Liver (tissue), 9 donors: ENCODE results near the gene TSPAN18. TPM values are rescaled to one million over a fixed set of nuclear protein-coding genes. Genes with fewer than 3 reads are reported as not detected.

Experiments
- DNase-seq: peaks from one replicate; pipeline ENCODE4 v3.0.0-alpha.2; 2017; ENCODE audit warnings: low spot score
- H3K27ac ChIP-seq, 2 donors: one replicate each; pipeline ENCODE4 v1.7.0; 2013; ENCODE audit warnings: inconsistent platforms in 2 of 2, low read length in 2 of 2, control low read depth in 1 of 2, low read depth in 1 of 2, mild to moderate bottlenecking in 1 of 2
- H3K27me3 ChIP-seq, 4 donors: one replicate each; pipeline versions ENCODE4 v1.6.1 to v1.7.0; 2013; ENCODE audit warnings: low read length in 3 of 4, inconsistent platforms in 1 of 4, mild to moderate bottlenecking in 1 of 4, moderate library complexity in 1 of 4; ENCODE audit not compliant: control insufficient read depth in 4 of 4, insufficient read depth in 4 of 4
- H3K36me3 ChIP-seq, 4 donors: one replicate each; pipeline versions ENCODE4 v1.6.1 to v1.7.0; 2013; ENCODE audit warnings: low read length in 3 of 4, mild to moderate bottlenecking in 3 of 4, low read depth in 1 of 4, moderate library complexity in 1 of 4; ENCODE audit not compliant: control insufficient read depth in 4 of 4, insufficient read depth in 3 of 4
- H3K4me1 ChIP-seq, 4 donors: one replicate each; pipeline versions ENCODE4 v1.6.1 to v1.7.0; 2013; ENCODE audit warnings: low read length in 3 of 4, mild to moderate bottlenecking in 3 of 4, moderate library complexity in 1 of 4; ENCODE audit not compliant: control insufficient read depth in 4 of 4, insufficient read depth in 4 of 4
- H3K4me3 ChIP-seq, 3 donors: one replicate each; pipeline versions ENCODE4 v1.6.1 to v1.7.0; 2013; ENCODE audit warnings: low read length in 3 of 3, control low read depth in 1 of 3, low read depth in 1 of 3, mild to moderate bottlenecking in 1 of 3
- H3K9ac ChIP-seq, 2 donors: one replicate each; pipeline ENCODE4 v1.7.0; 2013; ENCODE audit warnings: low read length in 2 of 2, mild to moderate bottlenecking in 2 of 2, moderate library complexity in 2 of 2, control low read depth in 1 of 2, low read depth in 1 of 2
- H3K9me3 ChIP-seq, 4 donors: one replicate each; pipeline versions ENCODE4 v1.6.1 to v1.7.0; 2013; ENCODE audit warnings: low read length in 3 of 4; ENCODE audit not compliant: control insufficient read depth in 4 of 4
- EGR1 ChIP-seq, 2 donors: IDR thresholded peaks; 2 replicates each; pipeline ENCODE4 v1.6.1; 2016 to 2018; ENCODE audit warnings: antibody characterized with exemption in 2 of 2, low read depth in 2 of 2
- FOXA1 ChIP-seq: IDR thresholded peaks from 2 replicates; pipeline ENCODE4 v1.6.1; 2016; ENCODE audit warnings: antibody characterized with exemption
- FOXA2 ChIP-seq: IDR thresholded peaks from 2 replicates; pipeline ENCODE4 v1.6.1; 2016; ENCODE audit warnings: antibody characterized with exemption
- GABPA ChIP-seq, 2 donors: IDR thresholded peaks in 1 of 2; conservative IDR thresholded peaks in 1 of 2; 2 replicates each; pipeline ENCODE4 v1.6.1; 2016; ENCODE audit warnings: antibody characterized with exemption in 2 of 2, mild to moderate bottlenecking in 1 of 2, moderate library complexity in 1 of 2
- HNF4A ChIP-seq, 2 donors: conservative IDR thresholded peaks; 2 replicates each; pipeline ENCODE4 v1.6.1; 2016; ENCODE audit warnings: antibody characterized with exemption in 2 of 2, mild to moderate bottlenecking in 2 of 2
- HNF4G ChIP-seq: IDR thresholded peaks from 2 replicates; pipeline ENCODE4 v1.6.1; 2016; ENCODE audit warnings: antibody characterized with exemption
- JUND ChIP-seq, 2 donors: IDR thresholded peaks; 2 replicates each; pipeline ENCODE4 v1.6.1; 2016; ENCODE audit warnings: antibody characterized with exemption in 2 of 2
- NR2F2 ChIP-seq: IDR thresholded peaks from 2 replicates; pipeline ENCODE4 v1.6.1; 2016; ENCODE audit warnings: antibody characterized with exemption
- RAD21 ChIP-seq, 2 donors: IDR thresholded peaks; 2 replicates each; pipeline ENCODE4 v1.6.1; 2016; ENCODE audit warnings: antibody characterized with exemption in 2 of 2, mild to moderate bottlenecking in 2 of 2
- RXRA ChIP-seq, 2 donors: IDR thresholded peaks; 2 replicates each; pipeline ENCODE4 v1.6.1; 2017 to 2018; ENCODE audit warnings: antibody characterized with exemption in 2 of 2, mild to moderate bottlenecking in 1 of 2
- SP1 ChIP-seq: IDR thresholded peaks from 2 replicates; pipeline ENCODE4 v1.6.1; 2018; ENCODE audit warnings: antibody characterized with exemption, mild to moderate bottlenecking
- TAF1 ChIP-seq: conservative IDR thresholded peaks from 2 replicates; pipeline ENCODE4 v1.6.1; 2016; ENCODE audit warnings: antibody characterized with exemption, mild to moderate bottlenecking
- YY1 ChIP-seq: IDR thresholded peaks from 2 replicates; pipeline ENCODE4 v1.6.1; 2016; ENCODE audit warnings: antibody characterized with exemption, mild to moderate bottlenecking
- WGBS: extraction: QIAGEN DNeasy Blood & Tissue Kit; methylation state at CpG from one replicate; pipeline ENCODE4 v1.1.7; 2013; 5-methylcytosine and 5-hydroxymethylcytosine counted together
- polyA plus RNA-seq, 2 donors: library from polyadenylated mRNA; stranded (reverse) in 1 of 2; unstranded in 1 of 2; fragments of 200-250 nt in 1 of 2; fragments of >200 nt in 1 of 2; fragmentation: Nextera tagmentation in 1 of 2; extraction: Ambion mirVana in 1 of 2; gene quantifications; one replicate each; pipeline versions ENCODE4 v1.2.1 to v1.2.3, GENCODE V29; 2013 to 2015
- total RNA-seq, 2 donors: library from RNA; depleted of rRNA; stranded (reverse); fragments of >200 nt; gene quantifications; one replicate each; pipeline ENCODE4 v1.2.3, GENCODE V29; 2014
- TF ChIP-seq, protein P1 (sequence below): IDR thresholded peaks from 2 replicates; pipeline ENCODE4 v1.6.1; 2016; ENCODE audit warnings: antibody characterized with exemption, mild to moderate bottlenecking
- TF ChIP-seq, protein P2 (sequence below): IDR thresholded peaks from 2 replicates; pipeline ENCODE4 v1.6.1; 2016; ENCODE audit warnings: antibody characterized with exemption
- TF ChIP-seq, protein P3 (sequence below): fragments of 150-350 bp; IDR thresholded peaks from 2 replicates; pipeline ENCODE4 v1.5.1; 2017; ENCODE audit warnings: improper control_type of control experiment, low read depth, low read length; ENCODE audit not compliant: missing input control
- TF ChIP-seq, protein P4 (sequence below): IDR thresholded peaks from 2 replicates; pipeline ENCODE4 v1.6.1; 2016; ENCODE audit warnings: antibody characterized with exemption
- donor health status: healthy.
- donor health status: healthy.
- donor health status: healthy.
- donor health status: healthy.
- donor health status: healthy.

TSPAN18 gene
- total and polyA plus RNA-seq, 4 donors = 1.2 to 5.0 (median 2.8) TPM

DNA sequence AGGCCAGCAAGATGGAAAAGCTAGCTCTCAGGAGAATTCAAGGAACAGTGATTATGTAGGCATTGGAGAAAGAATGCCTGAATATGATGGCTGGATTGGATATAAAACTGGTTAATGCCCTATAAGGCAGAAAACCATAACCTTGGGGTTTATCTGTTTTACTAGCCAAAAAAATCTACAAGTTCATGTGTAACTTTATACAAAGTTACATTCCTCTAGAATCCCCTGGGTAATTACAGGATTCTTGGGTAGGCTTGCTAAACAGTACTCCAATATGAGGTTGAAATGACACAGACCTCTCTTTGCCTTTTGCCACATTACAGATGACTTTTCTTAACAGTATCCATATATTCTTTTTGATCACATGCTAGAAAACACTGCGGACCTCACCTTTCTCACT lies 26.0 kb downstream of the TSPAN18 start:
- no peak overlapping the region for H3K27ac ChIP-seq
- H3K9me3 ChIP-seq = no peaks in the 10 kb centered on the region
- no peak overlapping the region for H3K4me3 ChIP-seq
- no peak overlapping the region for H3K9ac ChIP-seq
- WGBS = 96% methylated on average over 1 of the region's 1 CpG
- no peaks in the 10 kb centered on the region for H3K36me3 ChIP-seq
- TF ChIP-seq TAF1 (no peak), HNF4A (conservative IDR thresholded peaks at IDR 0.05) (no peak), FOXA2 (no peak), NR2F2 (no peak), JUND (IDR thresholded peaks at IDR 0.05) (no peak), YY1 (no peak), RAD21 (IDR thresholded peaks at IDR 0.05) (no peak), SP1 (no peak), HNF4G (no peak), GABPA (IDR thresholded peaks at IDR 0.05 in 1 of 2, conservative IDR thresholded peaks at IDR 0.05 in 1 of 2) (no peak)
- TF ChIP-seq, protein P1, sequence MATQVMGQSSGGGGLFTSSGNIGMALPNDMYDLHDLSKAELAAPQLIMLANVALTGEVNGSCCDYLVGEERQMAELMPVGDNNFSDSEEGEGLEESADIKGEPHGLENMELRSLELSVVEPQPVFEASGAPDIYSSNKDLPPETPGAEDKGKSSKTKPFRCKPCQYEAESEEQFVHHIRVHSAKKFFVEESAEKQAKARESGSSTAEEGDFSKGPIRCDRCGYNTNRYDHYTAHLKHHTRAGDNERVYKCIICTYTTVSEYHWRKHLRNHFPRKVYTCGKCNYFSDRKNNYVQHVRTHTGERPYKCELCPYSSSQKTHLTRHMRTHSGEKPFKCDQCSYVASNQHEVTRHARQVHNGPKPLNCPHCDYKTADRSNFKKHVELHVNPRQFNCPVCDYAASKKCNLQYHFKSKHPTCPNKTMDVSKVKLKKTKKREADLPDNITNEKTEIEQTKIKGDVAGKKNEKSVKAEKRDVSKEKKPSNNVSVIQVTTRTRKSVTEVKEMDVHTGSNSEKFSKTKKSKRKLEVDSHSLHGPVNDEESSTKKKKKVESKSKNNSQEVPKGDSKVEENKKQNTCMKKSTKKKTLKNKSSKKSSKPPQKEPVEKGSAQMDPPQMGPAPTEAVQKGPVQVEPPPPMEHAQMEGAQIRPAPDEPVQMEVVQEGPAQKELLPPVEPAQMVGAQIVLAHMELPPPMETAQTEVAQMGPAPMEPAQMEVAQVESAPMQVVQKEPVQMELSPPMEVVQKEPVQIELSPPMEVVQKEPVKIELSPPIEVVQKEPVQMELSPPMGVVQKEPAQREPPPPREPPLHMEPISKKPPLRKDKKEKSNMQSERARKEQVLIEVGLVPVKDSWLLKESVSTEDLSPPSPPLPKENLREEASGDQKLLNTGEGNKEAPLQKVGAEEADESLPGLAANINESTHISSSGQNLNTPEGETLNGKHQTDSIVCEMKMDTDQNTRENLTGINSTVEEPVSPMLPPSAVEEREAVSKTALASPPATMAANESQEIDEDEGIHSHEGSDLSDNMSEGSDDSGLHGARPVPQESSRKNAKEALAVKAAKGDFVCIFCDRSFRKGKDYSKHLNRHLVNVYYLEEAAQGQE = no peak
- TF ChIP-seq, protein P2, sequence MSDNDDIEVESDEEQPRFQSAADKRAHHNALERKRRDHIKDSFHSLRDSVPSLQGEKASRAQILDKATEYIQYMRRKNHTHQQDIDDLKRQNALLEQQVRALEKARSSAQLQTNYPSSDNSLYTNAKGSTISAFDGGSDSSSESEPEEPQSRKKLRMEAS = no peak
- TF ChIP-seq, protein P3, sequence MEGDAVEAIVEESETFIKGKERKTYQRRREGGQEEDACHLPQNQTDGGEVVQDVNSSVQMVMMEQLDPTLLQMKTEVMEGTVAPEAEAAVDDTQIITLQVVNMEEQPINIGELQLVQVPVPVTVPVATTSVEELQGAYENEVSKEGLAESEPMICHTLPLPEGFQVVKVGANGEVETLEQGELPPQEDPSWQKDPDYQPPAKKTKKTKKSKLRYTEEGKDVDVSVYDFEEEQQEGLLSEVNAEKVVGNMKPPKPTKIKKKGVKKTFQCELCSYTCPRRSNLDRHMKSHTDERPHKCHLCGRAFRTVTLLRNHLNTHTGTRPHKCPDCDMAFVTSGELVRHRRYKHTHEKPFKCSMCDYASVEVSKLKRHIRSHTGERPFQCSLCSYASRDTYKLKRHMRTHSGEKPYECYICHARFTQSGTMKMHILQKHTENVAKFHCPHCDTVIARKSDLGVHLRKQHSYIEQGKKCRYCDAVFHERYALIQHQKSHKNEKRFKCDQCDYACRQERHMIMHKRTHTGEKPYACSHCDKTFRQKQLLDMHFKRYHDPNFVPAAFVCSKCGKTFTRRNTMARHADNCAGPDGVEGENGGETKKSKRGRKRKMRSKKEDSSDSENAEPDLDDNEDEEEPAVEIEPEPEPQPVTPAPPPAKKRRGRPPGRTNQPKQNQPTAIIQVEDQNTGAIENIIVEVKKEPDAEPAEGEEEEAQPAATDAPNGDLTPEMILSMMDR = no peak
- no peaks in the 10 kb centered on the region for H3K4me1 ChIP-seq
- peaks cover 0 to 4% (median 0%) of the 10 kb centered on the region in 4 donors for H3K27me3 ChIP-seq
- DNase-seq = no peak

DNA sequence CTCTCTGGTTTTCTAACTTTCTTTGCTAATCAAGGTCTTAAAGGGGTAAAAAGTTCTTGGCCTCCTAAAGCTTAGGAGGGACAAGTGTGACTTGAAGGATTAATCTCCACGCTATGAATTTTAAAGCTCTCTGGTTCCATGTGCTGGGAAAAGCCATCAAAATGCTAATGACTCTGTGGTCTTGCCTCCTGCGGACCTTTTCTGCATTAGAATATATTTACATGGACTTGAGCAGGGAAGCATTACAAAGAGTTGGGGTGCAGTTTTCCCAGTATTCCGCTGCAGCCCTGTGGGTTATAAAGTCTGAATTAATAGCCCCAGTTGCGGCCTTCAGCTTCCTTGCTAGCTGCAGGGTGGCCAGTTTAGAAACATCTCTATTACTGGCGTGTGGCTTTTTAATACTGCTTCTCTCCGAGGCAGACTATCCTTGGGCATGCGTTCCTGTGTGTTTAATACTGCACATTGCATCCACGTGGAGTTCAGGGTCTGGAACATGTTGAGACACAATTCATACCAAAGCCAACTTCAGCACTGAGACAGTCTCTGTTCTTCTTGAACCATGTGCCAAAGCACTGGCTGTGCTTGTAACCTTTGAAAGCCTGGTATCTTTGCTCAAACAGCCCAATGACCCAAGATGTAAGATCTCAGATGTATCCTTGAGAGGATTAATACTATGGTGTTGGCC lies 27.3 kb downstream of the TSPAN18 start:
- DNase-seq = no peak
- WGBS = 81% methylated on average over 8 of the region's 8 CpGs
- Histone ChIP-seq H3K4me1 (no peaks in the 10 kb centered on the region), H3K27ac (no peak overlapping the region), H3K9me3 (peaks cover 0 to 7% (median under 1%) of the 10 kb centered on the region in 4 donors), H3K4me3 (no peak overlapping the region), H3K27me3 (peaks cover 0 to 4% (median 0%) of the 10 kb centered on the region in 4 donors), H3K9ac (no peak overlapping the region), H3K36me3 (no peaks in the 10 kb centered on the region)
- TF ChIP-seq, protein P2 = no peak
- TF ChIP-seq FOXA1 = no peak
- TF ChIP-seq, protein P1 = no peak
- TF ChIP-seq RXRA (IDR thresholded peaks at IDR 0.05) = no peak
- TF ChIP-seq TAF1 = no peak
- TF ChIP-seq EGR1 (IDR thresholded peaks at IDR 0.05; ENCODE audit: low read depth in 2 of 2) = no peak
- no peak for TF ChIP-seq GABPA (IDR thresholded peaks at IDR 0.05 in 1 of 2, conservative IDR thresholded peaks at IDR 0.05 in 1 of 2)
- TF ChIP-seq NR2F2 = no peak
- no peak for TF ChIP-seq YY1
- TF ChIP-seq, protein P4, sequence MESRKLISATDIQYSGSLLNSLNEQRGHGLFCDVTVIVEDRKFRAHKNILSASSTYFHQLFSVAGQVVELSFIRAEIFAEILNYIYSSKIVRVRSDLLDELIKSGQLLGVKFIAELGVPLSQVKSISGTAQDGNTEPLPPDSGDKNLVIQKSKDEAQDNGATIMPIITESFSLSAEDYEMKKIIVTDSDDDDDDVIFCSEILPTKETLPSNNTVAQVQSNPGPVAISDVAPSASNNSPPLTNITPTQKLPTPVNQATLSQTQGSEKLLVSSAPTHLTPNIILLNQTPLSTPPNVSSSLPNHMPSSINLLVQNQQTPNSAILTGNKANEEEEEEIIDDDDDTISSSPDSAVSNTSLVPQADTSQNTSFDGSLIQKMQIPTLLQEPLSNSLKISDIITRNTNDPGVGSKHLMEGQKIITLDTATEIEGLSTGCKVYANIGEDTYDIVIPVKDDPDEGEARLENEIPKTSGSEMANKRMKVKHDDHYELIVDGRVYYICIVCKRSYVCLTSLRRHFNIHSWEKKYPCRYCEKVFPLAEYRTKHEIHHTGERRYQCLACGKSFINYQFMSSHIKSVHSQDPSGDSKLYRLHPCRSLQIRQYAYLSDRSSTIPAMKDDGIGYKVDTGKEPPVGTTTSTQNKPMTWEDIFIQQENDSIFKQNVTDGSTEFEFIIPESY = no peak
